A673 (cell line): ENCODE measurements around the gene TRRAP.

Experiments
- EZH2 ChIP-seq: fragments of 200-600 bp; sonication (generic); IDR thresholded peaks from 2 replicates; pipeline ENCODE4 v1.6.1; 2017; ENCODE audit warnings: borderline replicate concordance, low read depth, mild to moderate bottlenecking, mixed read lengths, antibody characterized with exemption, low read length; ENCODE audit not compliant: poor library complexity, severe bottlenecking
- TF ChIP-seq, protein P1 (sequence below): fragments of 300-800, 200-600 bp; sonication (generic); conservative IDR thresholded peaks from 2 replicates; pipeline ENCODE4 v1.5.1; 2017; ENCODE audit warnings: low read depth, mild to moderate bottlenecking, antibody characterized with exemption, low read length, moderate library complexity, mixed read lengths

DNA sequence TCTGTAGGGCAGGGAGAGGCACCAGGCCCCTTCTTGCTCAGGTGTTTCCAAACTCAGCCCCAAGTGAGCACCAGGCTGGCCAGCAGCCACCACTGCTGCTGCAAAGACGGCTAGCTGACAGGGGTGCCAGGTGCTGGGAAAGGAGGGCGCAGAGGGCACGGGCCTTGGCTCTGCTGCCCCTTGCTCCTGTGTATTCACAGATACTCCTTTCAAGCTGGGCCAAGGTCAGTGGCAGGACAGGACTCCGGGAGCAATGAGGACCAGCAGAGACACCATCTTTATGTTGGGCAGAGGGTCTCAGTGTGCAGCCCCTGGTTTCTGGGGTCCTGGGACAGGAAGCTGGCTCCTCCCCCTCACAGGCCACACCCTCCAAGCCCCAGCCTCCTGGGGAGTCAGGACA is 155.4 kb downstream of the TRRAP start:
- TF ChIP-seq, protein P1, sequence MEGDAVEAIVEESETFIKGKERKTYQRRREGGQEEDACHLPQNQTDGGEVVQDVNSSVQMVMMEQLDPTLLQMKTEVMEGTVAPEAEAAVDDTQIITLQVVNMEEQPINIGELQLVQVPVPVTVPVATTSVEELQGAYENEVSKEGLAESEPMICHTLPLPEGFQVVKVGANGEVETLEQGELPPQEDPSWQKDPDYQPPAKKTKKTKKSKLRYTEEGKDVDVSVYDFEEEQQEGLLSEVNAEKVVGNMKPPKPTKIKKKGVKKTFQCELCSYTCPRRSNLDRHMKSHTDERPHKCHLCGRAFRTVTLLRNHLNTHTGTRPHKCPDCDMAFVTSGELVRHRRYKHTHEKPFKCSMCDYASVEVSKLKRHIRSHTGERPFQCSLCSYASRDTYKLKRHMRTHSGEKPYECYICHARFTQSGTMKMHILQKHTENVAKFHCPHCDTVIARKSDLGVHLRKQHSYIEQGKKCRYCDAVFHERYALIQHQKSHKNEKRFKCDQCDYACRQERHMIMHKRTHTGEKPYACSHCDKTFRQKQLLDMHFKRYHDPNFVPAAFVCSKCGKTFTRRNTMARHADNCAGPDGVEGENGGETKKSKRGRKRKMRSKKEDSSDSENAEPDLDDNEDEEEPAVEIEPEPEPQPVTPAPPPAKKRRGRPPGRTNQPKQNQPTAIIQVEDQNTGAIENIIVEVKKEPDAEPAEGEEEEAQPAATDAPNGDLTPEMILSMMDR, result no peak
- no peak for TF ChIP-seq EZH2
